ENCODE results near the gene KRTAP12-4.

DNA sequence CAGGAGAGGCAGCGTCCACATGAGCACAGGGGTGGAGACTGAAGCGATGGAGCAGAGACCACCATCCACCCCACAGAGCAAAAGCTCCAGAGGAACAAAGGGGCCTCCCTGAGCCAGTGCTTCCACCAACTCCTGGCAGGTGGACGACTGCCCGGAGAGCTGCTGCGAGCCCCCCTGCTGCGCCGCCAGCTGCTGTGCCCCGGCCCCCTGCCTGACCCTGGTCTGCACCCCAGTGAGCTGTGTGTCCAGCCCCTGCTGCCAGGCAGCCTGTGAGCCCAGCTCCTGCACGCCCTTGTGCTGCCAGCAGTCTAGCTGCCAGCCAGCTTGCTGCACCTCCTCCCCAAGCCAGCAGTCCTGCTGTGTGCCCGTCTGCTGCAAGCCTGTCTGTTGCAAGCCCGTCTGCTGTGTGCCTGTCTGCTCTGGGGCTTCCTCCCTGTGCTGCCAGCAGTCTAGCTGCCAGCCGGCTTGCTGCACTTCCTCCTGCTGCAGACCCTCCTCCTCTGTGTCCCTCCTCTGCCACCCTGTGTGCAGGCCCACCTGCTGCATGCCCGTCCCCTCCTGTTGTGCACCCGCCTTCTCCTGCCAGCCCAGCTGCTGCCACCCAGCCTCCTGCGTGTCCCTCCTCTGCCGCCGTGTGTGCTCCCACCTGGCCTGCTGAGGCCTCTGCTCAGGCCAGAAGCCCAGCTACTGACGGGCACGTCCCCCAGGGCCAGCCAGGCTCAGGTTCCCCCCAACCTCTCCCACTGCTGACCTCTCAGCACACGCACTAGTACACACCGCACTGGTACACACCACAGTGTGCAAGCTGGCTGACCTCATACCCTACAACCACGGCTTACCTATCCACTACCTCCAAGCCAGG, 47.9 kb upstream of the KRTAP12-4 start:
- TF ChIP-seq, protein P1, sequence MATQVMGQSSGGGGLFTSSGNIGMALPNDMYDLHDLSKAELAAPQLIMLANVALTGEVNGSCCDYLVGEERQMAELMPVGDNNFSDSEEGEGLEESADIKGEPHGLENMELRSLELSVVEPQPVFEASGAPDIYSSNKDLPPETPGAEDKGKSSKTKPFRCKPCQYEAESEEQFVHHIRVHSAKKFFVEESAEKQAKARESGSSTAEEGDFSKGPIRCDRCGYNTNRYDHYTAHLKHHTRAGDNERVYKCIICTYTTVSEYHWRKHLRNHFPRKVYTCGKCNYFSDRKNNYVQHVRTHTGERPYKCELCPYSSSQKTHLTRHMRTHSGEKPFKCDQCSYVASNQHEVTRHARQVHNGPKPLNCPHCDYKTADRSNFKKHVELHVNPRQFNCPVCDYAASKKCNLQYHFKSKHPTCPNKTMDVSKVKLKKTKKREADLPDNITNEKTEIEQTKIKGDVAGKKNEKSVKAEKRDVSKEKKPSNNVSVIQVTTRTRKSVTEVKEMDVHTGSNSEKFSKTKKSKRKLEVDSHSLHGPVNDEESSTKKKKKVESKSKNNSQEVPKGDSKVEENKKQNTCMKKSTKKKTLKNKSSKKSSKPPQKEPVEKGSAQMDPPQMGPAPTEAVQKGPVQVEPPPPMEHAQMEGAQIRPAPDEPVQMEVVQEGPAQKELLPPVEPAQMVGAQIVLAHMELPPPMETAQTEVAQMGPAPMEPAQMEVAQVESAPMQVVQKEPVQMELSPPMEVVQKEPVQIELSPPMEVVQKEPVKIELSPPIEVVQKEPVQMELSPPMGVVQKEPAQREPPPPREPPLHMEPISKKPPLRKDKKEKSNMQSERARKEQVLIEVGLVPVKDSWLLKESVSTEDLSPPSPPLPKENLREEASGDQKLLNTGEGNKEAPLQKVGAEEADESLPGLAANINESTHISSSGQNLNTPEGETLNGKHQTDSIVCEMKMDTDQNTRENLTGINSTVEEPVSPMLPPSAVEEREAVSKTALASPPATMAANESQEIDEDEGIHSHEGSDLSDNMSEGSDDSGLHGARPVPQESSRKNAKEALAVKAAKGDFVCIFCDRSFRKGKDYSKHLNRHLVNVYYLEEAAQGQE (IDR thresholded peaks at IDR 0.05; ENCODE audit: low read depth) = no peak
- no peak for TF ChIP-seq YY1 (IDR thresholded peaks at IDR 0.05; ENCODE audit: low read depth)
- TF ChIP-seq EP300 (IDR thresholded peaks at IDR 0.05; ENCODE audit: borderline replicate concordance) = no peak
- no peak for TF ChIP-seq FOXM1 (IDR thresholded peaks at IDR 0.05; ENCODE audit: borderline replicate concordance, low read depth)
- TF ChIP-seq ZBTB7A (IDR thresholded peaks at IDR 0.05; ENCODE audit: low read depth) = no peak
- no peak for TF ChIP-seq CREB1 (IDR thresholded peaks at IDR 0.05; ENCODE audit: low read depth)
- TF ChIP-seq NFIC (IDR thresholded peaks at IDR 0.05) = no peak
- TF ChIP-seq RAD21 (IDR thresholded peaks at IDR 0.05; ENCODE audit: low read depth) = no peak
- TF ChIP-seq TCF12 (IDR thresholded peaks at IDR 0.05; ENCODE audit: low read depth) = no peak
- no peak for TF ChIP-seq TAF1 (IDR thresholded peaks at IDR 0.05; ENCODE audit: low read depth)
- TF ChIP-seq EGR1 (IDR thresholded peaks at IDR 0.05) = no peak
- TF ChIP-seq CEBPB (IDR thresholded peaks at IDR 0.05) = no peak
- TF ChIP-seq, protein P2, sequence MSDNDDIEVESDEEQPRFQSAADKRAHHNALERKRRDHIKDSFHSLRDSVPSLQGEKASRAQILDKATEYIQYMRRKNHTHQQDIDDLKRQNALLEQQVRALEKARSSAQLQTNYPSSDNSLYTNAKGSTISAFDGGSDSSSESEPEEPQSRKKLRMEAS (IDR thresholded peaks at IDR 0.05) = no peak
